IMR-90 (cell line): ENCODE measurements around the gene TPSAB1. TPM values are rescaled to one million over a fixed set of nuclear protein-coding genes. Genes with fewer than 3 reads are reported as not detected.

Experiments used
- ATAC-seq: fragments of 200-7000 bp; cut with Tn5 transposase; 2 replicates; pipeline ENCODE4 v1.9.1; 2020; ENCODE audit warnings: low read depth, mild to moderate bottlenecking, moderate library complexity
- BruUV-seq: library from RNA; stranded (reverse); fragments of 400-500 nt; replicated peaks from 2 replicates; lab custom pipeline; 2021; lab: Mats Ljungman, UMichigan
- CTCF ChIA-PET: fragments of 300-600 bp; formaldehyde crosslinking; extraction: SDS; loops from one replicate; lab custom pipeline; 2021; ENCODE audit warnings: antibody characterized with exemption; lab: Yijun Ruan, JAX
- POLR2A ChIA-PET: fragments of 300-600 bp; sonication (Branson Sonifier 250); formaldehyde crosslinking; loops from one replicate; lab custom pipeline; 2022; ENCODE audit warnings: antibody characterized with exemption; ENCODE audit not compliant: unreplicated experiment; lab: Charles Lee
- DNase-seq: peaks from one replicate; pipeline ENCODE4 v3.0.0; 2013
- H2AFZ ChIP-seq: replicated peaks from 2 replicates; pipeline ENCODE3; 2013; ENCODE audit warnings: low read length, mild to moderate bottlenecking; ENCODE audit not compliant: poor library complexity
- H2AK5ac ChIP-seq: 2 replicates; pipeline ENCODE4 v1.6.1; 2013; ENCODE audit warnings: low read depth, low read length, inconsistent platforms
- H2AK9ac ChIP-seq: replicated peaks from 2 replicates; pipeline ENCODE3; 2013; ENCODE audit warnings: mild to moderate bottlenecking, low read depth, low read length, moderate library complexity; ENCODE audit not compliant: poor library complexity
- H2BK120ac ChIP-seq: 2 replicates; pipeline ENCODE4 v1.6.1; 2013; ENCODE audit warnings: low read depth, low read length, inconsistent platforms
- H2BK15ac ChIP-seq: 3 replicates; pipeline ENCODE4 v1.6.1; 2013; ENCODE audit warnings: low read depth, low read length, inconsistent platforms
- H2BK20ac ChIP-seq: 2 replicates; pipeline ENCODE4 v1.6.1; 2013; ENCODE audit warnings: low read depth, mild to moderate bottlenecking, inconsistent platforms, low read length, moderate library complexity
- H2BK5ac ChIP-seq: 2 replicates; pipeline ENCODE4 v1.6.1; 2013; ENCODE audit warnings: mild to moderate bottlenecking, low read depth, low read length, inconsistent platforms; ENCODE audit not compliant: poor library complexity, severe bottlenecking
- H3K14ac ChIP-seq: replicated peaks from 2 replicates; pipeline ENCODE4 v1.6.1; 2013; ENCODE audit warnings: low read depth, low read length, inconsistent platforms
- H3K18ac ChIP-seq: 2 replicates; pipeline ENCODE4 v1.6.1; 2013; ENCODE audit warnings: low read depth, low read length, control low read depth
- H3K23ac ChIP-seq: 2 replicates; pipeline ENCODE4 v1.6.1; 2013; ENCODE audit warnings: low read depth, low read length, inconsistent platforms
- H3K27ac ChIP-seq: 2 replicates; pipeline ENCODE4 v1.5.1; 2013; ENCODE audit warnings: mild to moderate bottlenecking, control low read depth, low read length; ENCODE audit not compliant: insufficient read depth
- H3K27me3 ChIP-seq: 2 replicates; pipeline ENCODE4 v1.6.1; 2013; ENCODE audit warnings: low read length; ENCODE audit not compliant: control insufficient read depth, insufficient read depth
- H3K36me3 ChIP-seq: 2 replicates; pipeline ENCODE4 v1.6.1; 2013; ENCODE audit warnings: low read length, mixed read lengths; ENCODE audit not compliant: control insufficient read depth, insufficient read depth
- H3K4ac ChIP-seq: 2 replicates; pipeline ENCODE4 v1.6.1; 2013; ENCODE audit warnings: low read depth, low read length, inconsistent platforms
- H3K4me1 ChIP-seq: 2 replicates; pipeline ENCODE4 v1.6.1; 2013; ENCODE audit warnings: low read length, mixed read lengths; ENCODE audit not compliant: control insufficient read depth, insufficient read depth
- H3K4me2 ChIP-seq: 2 replicates; pipeline ENCODE4 v1.6.1; 2013; ENCODE audit warnings: low read depth, mild to moderate bottlenecking, control low read depth, low read length, moderate library complexity
- H3K4me3 ChIP-seq: 2 replicates; pipeline ENCODE4 v1.5.1; 2013; ENCODE audit warnings: low read depth, mild to moderate bottlenecking, control low read depth, low read length, moderate library complexity; ENCODE audit not compliant: insufficient read depth
- H3K56ac ChIP-seq: 2 replicates; pipeline ENCODE4 v1.6.1; 2013; ENCODE audit warnings: low read length, inconsistent platforms; ENCODE audit not compliant: insufficient read depth; ENCODE audit errors: extremely low read depth
- H3K79me1 ChIP-seq, 2 experiments: 2 replicates each; pipeline ENCODE4 v1.6.1; 2013; ENCODE audit warnings: low read length in 2 of 2, inconsistent platforms in 1 of 2, low read depth in 1 of 2
- H3K9ac ChIP-seq: 2 replicates; pipeline ENCODE4 v1.6.1; 2013; ENCODE audit warnings: low read depth, low read length, control low read depth
- H3K9me1 ChIP-seq: 2 replicates; pipeline ENCODE4 v1.6.1; 2013; ENCODE audit warnings: low read length, inconsistent platforms; ENCODE audit not compliant: insufficient read depth
- H3K9me3 ChIP-seq: 2 replicates; pipeline ENCODE4 v1.6.1; 2013; ENCODE audit warnings: low read length; ENCODE audit not compliant: control insufficient read depth, insufficient read depth
- H4K20me1 ChIP-seq: 2 replicates; pipeline ENCODE4 v1.6.1; 2013; ENCODE audit warnings: low read length, inconsistent platforms; ENCODE audit not compliant: insufficient read depth
- H4K5ac ChIP-seq: 2 replicates; pipeline ENCODE4 v1.6.1; 2013; ENCODE audit warnings: mild to moderate bottlenecking, low read depth, low read length, control low read depth
- H4K8ac ChIP-seq, 2 experiments: 2 replicates each; pipeline ENCODE4 v1.6.1; 2013; ENCODE audit warnings: low read depth in 2 of 2, low read length in 2 of 2, control low read depth in 1 of 2, inconsistent platforms in 1 of 2
- H4K91ac ChIP-seq: 2 replicates; pipeline ENCODE4 v1.6.1; 2013; ENCODE audit warnings: low read depth, low read length, inconsistent platforms; ENCODE audit not compliant: insufficient read depth
- BHLHE40 ChIP-seq: fragments of 150-350 bp; IDR thresholded peaks from 2 replicates; pipeline ENCODE4 v1.6.1; 2016; ENCODE audit warnings: mild to moderate bottlenecking, low read depth, low read length
- CEBPB ChIP-seq: IDR thresholded peaks from 2 replicates; pipeline ENCODE4 v1.6.1; 2012; ENCODE audit warnings: low read depth, low read length, improper control_type of control experiment
- CHD1 ChIP-seq: IDR thresholded peaks from 2 replicates; pipeline ENCODE4 v1.6.1; 2012; ENCODE audit warnings: low read depth, low read length, improper control_type of control experiment
- CTCF ChIP-seq: conservative IDR thresholded peaks from 2 replicates; pipeline ENCODE4 v1.5.1; 2012; ENCODE audit warnings: mild to moderate bottlenecking, low read depth, low read length, improper control_type of control experiment
- ELK1 ChIP-seq: fragments of 150-350 bp; IDR thresholded peaks from 2 replicates; pipeline ENCODE4 v1.6.1; 2016; ENCODE audit warnings: low read depth, mild to moderate bottlenecking, low read length, moderate library complexity, borderline replicate concordance
- FOS ChIP-seq: fragments of 150-350 bp; IDR thresholded peaks from 2 replicates; pipeline ENCODE4 v1.6.1; 2016; ENCODE audit warnings: low read depth, low read length
- MAFK ChIP-seq: IDR thresholded peaks from 2 replicates; pipeline ENCODE4 v1.6.1; 2012; ENCODE audit warnings: low read depth, low read length, improper control_type of control experiment
- MAZ ChIP-seq: IDR thresholded peaks from 2 replicates; pipeline ENCODE4 v1.6.1; 2012; ENCODE audit warnings: low read depth, mild to moderate bottlenecking, low read length, improper control_type of control experiment, moderate library complexity, borderline replicate concordance
- MXI1 ChIP-seq: IDR thresholded peaks from 2 replicates; pipeline ENCODE4 v1.6.1; 2012; ENCODE audit warnings: low read depth, mild to moderate bottlenecking, low read length, moderate library complexity, borderline replicate concordance
- NFE2L2 ChIP-seq: fragments of 150-350 bp; IDR thresholded peaks from 2 replicates; pipeline ENCODE4 v1.6.1; 2016; ENCODE audit warnings: low read depth, mild to moderate bottlenecking, low read length
- POLR2A ChIP-seq: IDR thresholded peaks from 2 replicates; pipeline ENCODE4 v1.6.1; 2012; ENCODE audit warnings: mild to moderate bottlenecking, low read depth, low read length
- RAD21 ChIP-seq: IDR thresholded peaks from 2 replicates; pipeline ENCODE4 v1.6.1; 2012; ENCODE audit warnings: low read length, improper control_type of control experiment
- RCOR1 ChIP-seq: IDR thresholded peaks from 2 replicates; pipeline ENCODE4 v1.6.1; 2012; ENCODE audit warnings: mild to moderate bottlenecking, low read length, improper control_type of control experiment; ENCODE audit not compliant: insufficient replicate concordance
- RFX5 ChIP-seq: IDR thresholded peaks from 2 replicates; pipeline ENCODE4 v1.8.0; 2012; ENCODE audit warnings: low read depth, mild to moderate bottlenecking, low read length, moderate library complexity
- SMC3 ChIP-seq: fragments of 150-350 bp; IDR thresholded peaks from 2 replicates; pipeline ENCODE4 v1.6.1; 2016; ENCODE audit warnings: low read depth, mild to moderate bottlenecking, antibody characterized with exemption, low read length, moderate library complexity
- WGBS, 2 experiments: methylation state at CpG; one replicate each; pipeline versions ENCODE4 v1.1.5 to v1.1.7; 2013; ENCODE audit warnings: missing lambda C conversion rate in 2 of 2; ENCODE audit not compliant: insufficient read length in 1 of 2; ENCODE audit errors: extremely low coverage in 2 of 2; 5-methylcytosine and 5-hydroxymethylcytosine counted together
- dilution Hi-C: fragments of 300-500 bp; cut with HindIII; formaldehyde crosslinking; loops from one replicate; pipeline ENCODE4 v1.14.3; 2018; ENCODE audit warnings: low sequenced_read_pairs; ENCODE audit not compliant: unreplicated experiment
- in situ Hi-C: fragments of 300-500 bp; cut with MboI; formaldehyde crosslinking; loops from 3 replicates; pipeline ENCODE4 v1.14.3; 2019; ENCODE audit warnings: low sequenced_read_pairs, inconsistent platforms, mixed read lengths
- intact Hi-C: fragments of 100-400 bp; cut with micrococcal nuclease; formaldehyde crosslinking; loops from 2 replicates; pipeline ENCODE4 v1.10.0; 2022
- polyA plus RNA-seq, 3 experiments: library from polyadenylated mRNA; depleted of rRNA; stranded (reverse); fragments of >200 nt; gene quantifications; 2 replicates each; pipeline ENCODE4 v1.2.3, GENCODE V29; 2012; ENCODE audit warnings: low replicate concordance in 1 of 3
- total RNA-seq: library from RNA; depleted of rRNA; stranded (reverse); fragments of >200 nt; gene quantifications from 2 replicates; pipeline ENCODE4 v1.2.3, GENCODE V29; 2012
- TF ChIP-seq, protein P1 (sequence below): fragments of 150-350 bp; IDR thresholded peaks from 2 replicates; pipeline ENCODE4 v1.6.1; 2017; ENCODE audit warnings: mild to moderate bottlenecking, antibody characterized with exemption, low read length, low read depth

TPSAB1 gene
- total and polyA plus RNA-seq, 2 of the 4 experiments (the other 2 are of a cell fraction): not detected

DNA sequence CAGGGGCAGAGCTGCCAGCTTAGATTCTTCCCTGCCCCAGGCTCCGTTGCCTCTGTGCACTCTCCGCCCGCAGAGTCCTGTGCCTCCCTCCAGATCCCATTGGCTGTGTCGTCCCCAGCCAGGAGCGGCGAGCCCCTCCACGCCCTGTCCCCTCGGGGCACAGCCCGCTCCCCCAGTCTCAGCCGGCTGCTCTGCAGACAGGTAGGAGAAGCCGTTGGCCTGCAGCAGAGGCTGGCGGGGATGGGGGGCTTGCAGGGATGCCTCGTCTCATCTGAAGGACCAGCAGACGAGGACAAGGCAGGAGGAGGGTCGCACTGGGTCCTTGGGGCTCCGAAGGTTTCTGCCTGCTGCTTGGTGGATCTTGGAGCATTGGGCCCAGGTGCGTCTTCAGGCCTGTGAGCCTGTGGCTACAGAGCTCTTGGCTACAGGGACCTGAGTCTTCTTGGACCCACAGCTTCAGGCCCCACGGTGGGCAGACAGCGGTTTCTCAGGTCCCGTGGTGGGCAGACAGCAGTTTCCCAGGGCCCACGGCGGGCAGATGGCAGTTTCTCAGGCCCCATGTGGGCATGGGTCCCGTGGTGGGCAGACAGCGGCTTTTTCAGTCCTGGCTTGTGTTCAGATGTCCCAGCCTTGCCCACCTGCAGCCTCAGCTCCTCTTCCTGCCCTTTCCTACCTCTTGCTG is 21.4 kb upstream of the TPSAB1 start:
- peaks cover 2% of the 10 kb centered on the region; the same call in 1 of the 2 replicates for H3K36me3 ChIP-seq
- no peak overlapping the region for H2BK20ac ChIP-seq
- H3K18ac ChIP-seq: no peak overlapping the region
- intact Hi-C loops (no loop called here), dilution Hi-C loops (no loop called here), in situ Hi-C loops (loop anchor here (25.0 kb wide), 1 partner anchor 407 kb away; the partner anchor contains the start of gene GNG13)
- H2BK15ac ChIP-seq: no peak overlapping the region
- no peaks in the 10 kb centered on the region for H4K20me1 ChIP-seq
- no peak overlapping the region for H2AFZ ChIP-seq
- H4K8ac ChIP-seq: no peak overlapping the region
- CTCF ChIA-PET: no interaction called here
- H4K91ac ChIP-seq: no peak overlapping the region
- TF ChIP-seq MAFK (no peak), POLR2A (no peak), RCOR1 (no peak), CEBPB (no peak), ELK1 (no peak), RFX5 (no peak), CTCF (no peak), CHD1 (no peak), BHLHE40 (no peak), SMC3 (no peak), NFE2L2 (no peak), MAZ (no peak), FOS (no peak), RAD21 (no peak), MXI1 (no peak)
- TF ChIP-seq, protein P1, sequence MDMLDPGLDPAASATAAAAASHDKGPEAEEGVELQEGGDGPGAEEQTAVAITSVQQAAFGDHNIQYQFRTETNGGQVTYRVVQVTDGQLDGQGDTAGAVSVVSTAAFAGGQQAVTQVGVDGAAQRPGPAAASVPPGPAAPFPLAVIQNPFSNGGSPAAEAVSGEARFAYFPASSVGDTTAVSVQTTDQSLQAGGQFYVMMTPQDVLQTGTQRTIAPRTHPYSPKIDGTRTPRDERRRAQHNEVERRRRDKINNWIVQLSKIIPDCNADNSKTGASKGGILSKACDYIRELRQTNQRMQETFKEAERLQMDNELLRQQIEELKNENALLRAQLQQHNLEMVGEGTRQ: no peak
- no peak overlapping the region for H3K4me2 ChIP-seq
- no peak overlapping the region for H3K4ac ChIP-seq
- no peak overlapping the region for H3K27ac ChIP-seq
- no peak overlapping the region for H2BK5ac ChIP-seq
- no peaks in the 10 kb centered on the region for H3K79me1 ChIP-seq
- no peak overlapping the region for H3K23ac ChIP-seq
- no peaks in the 10 kb centered on the region for H3K4me1 ChIP-seq
- H2BK120ac ChIP-seq: no peak overlapping the region
- H3K56ac ChIP-seq: no peak overlapping the region
- BruUV-seq: no TSS peak
- no peak overlapping the region for H3K14ac ChIP-seq
- H3K9ac ChIP-seq: no peak overlapping the region
- H3K4me3 ChIP-seq: no peak overlapping the region
- H3K27me3 ChIP-seq: no peaks in the 10 kb centered on the region
- no peak overlapping the region for H4K5ac ChIP-seq
- ATAC-seq (no peak), DNase-seq (no peak)
- no peaks in the 10 kb centered on the region for H3K9me1 ChIP-seq
- no peak overlapping the region for H2AK9ac ChIP-seq
- no peaks in the 10 kb centered on the region for H3K9me3 ChIP-seq
- WGBS, 2 experiments: 78% methylated on average over 15 of the region's 24 CpGs; no CpG with 5 or more reads in 1 of the 2 experiments
- POLR2A ChIA-PET: no interaction called here
- H2AK5ac ChIP-seq: no peak overlapping the region
